ENCODE measurements around the gene CDH11. TPM values are rescaled to one million over a fixed set of nuclear protein-coding genes. Genes with fewer than 3 reads are reported as not detected.
A peak's percentile ranks its signal among the peaks of the same experiment; 100 is the strongest.

Gene CDH11
- total RNA-seq, 1 experiment from 2014 or later, result 5.4 TPM

- peak overlapping the region in 1 of 3 experiments; percentile 26; a peak in 1 of 7 replicates for H3K27ac Mint-ChIP-seq
- H3K27ac ChIP-seq (ENCODE audit: insufficient read length, low read depth, low read length), result no peak overlapping the region
These were observed 53.6 kb downstream of the CDH11 start for GRCh38 chr16:65068151-65068740.

More at GRCh38 chr16:65068151-65068740, 53.6 kb downstream of the CDH11 start:
- Histone ChIP-seq H4K8ac (replicated peaks; ENCODE audit: insufficient read length, low read depth, low read length) (no peak overlapping the region), H3K27me3 (ENCODE audit: insufficient read depth, low read length) (no peaks in the 10 kb centered on the region), H2BK20ac (ENCODE audit: low read depth, low read length, poor library complexity, severe bottlenecking) (no peak overlapping the region), H3K23me2 (ENCODE audit: insufficient read length, low read depth, low read length, poor library complexity, severe bottlenecking) (no peaks in the 10 kb centered on the region), H3K56ac (ENCODE audit: insufficient read length, low read depth, low read length) (no peak overlapping the region), H2BK120ac (ENCODE audit: low read depth, low read length, poor library complexity, severe bottlenecking) (no peak overlapping the region), H4K5ac (ENCODE audit: insufficient read length, low read depth, low read length) (no peak overlapping the region), H3T11ph (ENCODE audit: low read length) (no peak overlapping the region), H3K14ac (ENCODE audit: insufficient read depth, low read length) (no peak overlapping the region), H3K18ac (ENCODE audit: insufficient read length, low read depth, low read length) (no peak overlapping the region), H3K9ac (ENCODE audit: extremely low read depth, insufficient read length, low read length) (no peak overlapping the region), H2BK15ac (ENCODE audit: low read depth, low read length) (no peak overlapping the region), H2BK5ac (ENCODE audit: insufficient read length, low read length) (no peak overlapping the region), H3K4me1 (ENCODE audit: insufficient read depth, low read length) (no peaks in the 10 kb centered on the region; the same call in 1 of the 2 replicates), H3K4ac (ENCODE audit: low read depth, low read length) (no peak overlapping the region), H2AK5ac (ENCODE audit: insufficient read length, low read length) (no peak overlapping the region), H3K79me2 (ENCODE audit: insufficient read depth, low read length) (no peaks in the 10 kb centered on the region; the same call in 1 of the 2 replicates), H3K79me1 (ENCODE audit: insufficient read depth, low read depth, low read length, poor library complexity, severe bottlenecking) (no peaks in the 10 kb centered on the region), H4K91ac (ENCODE audit: insufficient read length, low read depth, low read length) (no peak overlapping the region), H2BK12ac (ENCODE audit: insufficient read length, low read depth, low read length) (no peak overlapping the region), H3K4me2 (ENCODE audit: insufficient read depth, insufficient read length, low read length) (no peak overlapping the region), H3K9me3 (ENCODE audit: control insufficient read depth, low read depth, low read length) (no peaks in the 10 kb centered on the region), H3K23ac (ENCODE audit: insufficient read length, low read depth, low read length) (no peak overlapping the region), H4K20me1 (ENCODE audit: control insufficient read depth, insufficient read depth, insufficient read length) (no peaks in the 10 kb centered on the region), H2AFZ (ENCODE audit: low read length) (no peak overlapping the region)
- H3K27me3 Mint-ChIP-seq (ENCODE audit: low read depth), result peaks cover 3% of the 10 kb centered on the region; the same call in 1 of the 2 replicates
- no peak overlapping the region for H3K4me3 Mint-ChIP-seq
- peaks cover 12 to 13% of the 10 kb centered on the region in 2 experiments for H3K4me1 Mint-ChIP-seq
- peak; percentile 27; the same call in 2 of the 3 replicates for TF ChIP-seq CTCF (conservative IDR thresholded peaks at IDR 0.05)
- no peak for DNase-seq
- H3K36me3 Mint-ChIP-seq (ENCODE audit: insufficient read depth in 1 of 3, low read depth in 3 of 3), result no peaks in the 10 kb centered on the region; a peak in 1 of 7 replicates
- H3K9me3 Mint-ChIP-seq, result no peaks in the 10 kb centered on the region
- no CpG with 5 or more reads among the region's 5 CpGs for WGBS (ENCODE audit: extremely low coverage, insufficient read length, low lambda C conversion rate)
